HL-60 (cell line): ENCODE data around the gene PSG11.
"Not testable (repeated sequence)": the region's sequence is repeated elsewhere in the genome, so short reads cannot be mapped to it uniquely, and the experiment has no call there.

Experiments
- CTCF ChIP-seq: IDR thresholded peaks from one replicate; pipeline ENCODE4 v1.5.1; 2011; ENCODE audit warnings: low read length, control low read depth, inconsistent platforms; ENCODE audit not compliant: insufficient read depth
- POLR2AphosphoS5 ChIP-seq: IDR thresholded peaks from 2 replicates; pipeline ENCODE4 v1.6.1; 2012; ENCODE audit warnings: low read depth
- TF ChIP-seq, protein P1 (sequence below): IDR thresholded peaks from 2 replicates; pipeline ENCODE4 v1.6.1; 2012; ENCODE audit warnings: low read depth; ENCODE audit not compliant: insufficient replicate concordance

GRCh38 chr19:43003634-43004033 lies 22.6 kb downstream of the PSG11 start:
- not testable (repeated sequence) for TF ChIP-seq CTCF, POLR2AphosphoS5
- TF ChIP-seq, protein P1, sequence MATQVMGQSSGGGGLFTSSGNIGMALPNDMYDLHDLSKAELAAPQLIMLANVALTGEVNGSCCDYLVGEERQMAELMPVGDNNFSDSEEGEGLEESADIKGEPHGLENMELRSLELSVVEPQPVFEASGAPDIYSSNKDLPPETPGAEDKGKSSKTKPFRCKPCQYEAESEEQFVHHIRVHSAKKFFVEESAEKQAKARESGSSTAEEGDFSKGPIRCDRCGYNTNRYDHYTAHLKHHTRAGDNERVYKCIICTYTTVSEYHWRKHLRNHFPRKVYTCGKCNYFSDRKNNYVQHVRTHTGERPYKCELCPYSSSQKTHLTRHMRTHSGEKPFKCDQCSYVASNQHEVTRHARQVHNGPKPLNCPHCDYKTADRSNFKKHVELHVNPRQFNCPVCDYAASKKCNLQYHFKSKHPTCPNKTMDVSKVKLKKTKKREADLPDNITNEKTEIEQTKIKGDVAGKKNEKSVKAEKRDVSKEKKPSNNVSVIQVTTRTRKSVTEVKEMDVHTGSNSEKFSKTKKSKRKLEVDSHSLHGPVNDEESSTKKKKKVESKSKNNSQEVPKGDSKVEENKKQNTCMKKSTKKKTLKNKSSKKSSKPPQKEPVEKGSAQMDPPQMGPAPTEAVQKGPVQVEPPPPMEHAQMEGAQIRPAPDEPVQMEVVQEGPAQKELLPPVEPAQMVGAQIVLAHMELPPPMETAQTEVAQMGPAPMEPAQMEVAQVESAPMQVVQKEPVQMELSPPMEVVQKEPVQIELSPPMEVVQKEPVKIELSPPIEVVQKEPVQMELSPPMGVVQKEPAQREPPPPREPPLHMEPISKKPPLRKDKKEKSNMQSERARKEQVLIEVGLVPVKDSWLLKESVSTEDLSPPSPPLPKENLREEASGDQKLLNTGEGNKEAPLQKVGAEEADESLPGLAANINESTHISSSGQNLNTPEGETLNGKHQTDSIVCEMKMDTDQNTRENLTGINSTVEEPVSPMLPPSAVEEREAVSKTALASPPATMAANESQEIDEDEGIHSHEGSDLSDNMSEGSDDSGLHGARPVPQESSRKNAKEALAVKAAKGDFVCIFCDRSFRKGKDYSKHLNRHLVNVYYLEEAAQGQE = not testable (repeated sequence)
